ENCODE measurements around the gene S100B. TPM values are rescaled to one million over a fixed set of nuclear protein-coding genes. Genes with fewer than 3 reads are reported as not detected.

The S100B gene
- total and polyA plus RNA-seq, 7 experiments from 2014 or later: 0.27 to 7.0 (median 0.97) TPM

GRCh38 chr21:46637952-46638746, 33.3 kb upstream of the S100B start:
- H3K36me3 Mint-ChIP-seq: peaks cover 13 to 46% (median 35%) of the 10 kb centered on the region in 5 donors
- H3K4me3 Mint-ChIP-seq: peak overlapping the region; percentile 76 to 98 (median 96)
- H3K4me3 ChIP-seq (ENCODE audit: low read length): peak overlapping the region; percentile 43
- H3K27ac ChIP-seq (ENCODE audit: low read depth, low read length): peak overlapping the region; percentile 93
- ChIA-PET POLR2A (interaction anchor here (1.4 to 9.3 kb wide), 9 partner anchors 8 to 312 kb away, joined by 3 to 226 read pairs (median 27); a partner anchor contains a TSS), CTCF (interaction anchor here (0.6 to 2.1 kb wide), 8 partner anchors 9 to 184 kb away, joined by 3 to 12 read pairs (median 4); no protein-coding TSS in a partner anchor)
- H3K27me3 ChIP-seq (ENCODE audit: control insufficient read depth in 2 of 2, insufficient read depth in 2 of 2, low read length in 2 of 2): no peaks in the 10 kb centered on the region
- H3K9me3 ChIP-seq (ENCODE audit: control insufficient read depth in 2 of 3, low read length in 3 of 3): no peaks in the 10 kb centered on the region
- peaks cover 9 to 31% (median 10%) of the 10 kb centered on the region in 3 experiments for H3K36me3 ChIP-seq (ENCODE audit: control insufficient read depth in 2 of 3, insufficient read depth in 3 of 3, low read length in 3 of 3)
- DNase-seq: no peak
- intact Hi-C loops (cut with micrococcal nuclease): loop anchor here (1.0 to 2.0 kb wide), 3 partner anchors 23 to 79 kb away; no protein-coding TSS in a partner anchor
- peak overlapping the region; percentile 48 to 97 (median 86) for H3K27ac Mint-ChIP-seq
- no peak for ATAC-seq
- peaks cover 55 to 78% (median 73%) of the 10 kb centered on the region in 7 donors for H3K4me1 Mint-ChIP-seq
- no peaks in the 10 kb centered on the region for H3K9me3 Mint-ChIP-seq
- H3K27me3 Mint-ChIP-seq: no peaks in the 10 kb centered on the region
- peaks cover 37 to 47% of the 10 kb centered on the region in 2 donors for H3K4me1 ChIP-seq (ENCODE audit: control insufficient read depth in 2 of 2, insufficient read depth in 2 of 2, low read length in 2 of 2)

- no peaks in the 10 kb centered on the region for H3K9me3 ChIP-seq (ENCODE audit: control insufficient read depth in 2 of 3, low read length in 3 of 3)
- Mint-ChIP-seq H3K4me3 (peak overlapping the region; percentile 85 to 99 (median 98)), H3K36me3 (peaks cover 11 to 42% (median 32%) of the 10 kb centered on the region in 5 donors), H3K27me3 (no peaks in the 10 kb centered on the region), H3K27ac (peak overlapping the region; percentile 89 to 100 (median 97)), H3K9me3 (no peaks in the 10 kb centered on the region), H3K4me1 (peaks cover 60 to 85% (median 77%) of the 10 kb centered on the region in 7 donors)
- ChIA-PET POLR2A (interaction anchor here (0.9 to 9.3 kb wide), 21 partner anchors 10 to 311 kb away, joined by 3 to 226 read pairs (median 6); partner anchors contain the start of gene S100B), CTCF (interaction anchor here (0.6 to 3.6 kb wide), 11 partner anchors 10 to 378 kb away, joined by 3 to 15 read pairs (median 4); no protein-coding TSS in a partner anchor)
- ATAC-seq (no peak), DNase-seq (peak in 7 of 9 donors; percentile 45 to 67 (median 56))
- H3K4me3 ChIP-seq (ENCODE audit: low read length): peak overlapping the region; percentile 99
- no peaks in the 10 kb centered on the region for H3K27me3 ChIP-seq (ENCODE audit: control insufficient read depth in 2 of 2, insufficient read depth in 2 of 2, low read length in 2 of 2)
- H3K4me1 ChIP-seq (ENCODE audit: control insufficient read depth in 2 of 2, insufficient read depth in 2 of 2, low read length in 2 of 2): peaks cover 47 to 48% of the 10 kb centered on the region in 2 donors
- intact Hi-C loops (cut with micrococcal nuclease): loop anchor here (1.0 to 2.0 kb wide), 3 partner anchors 24 to 78 kb away; no protein-coding TSS in a partner anchor
- peaks cover 9 to 17% (median 10%) of the 10 kb centered on the region in 3 experiments for H3K36me3 ChIP-seq (ENCODE audit: control insufficient read depth in 2 of 3, insufficient read depth in 3 of 3, low read length in 3 of 3)
- H3K27ac ChIP-seq (ENCODE audit: low read depth, low read length): peak overlapping the region; percentile 93
These were observed 31.8 kb upstream of the S100B start for GRCh38 chr21:46636550-46637285.

GRCh38 chr21:46636181-46636512, 31.3 kb upstream of the S100B start:
- H3K27ac ChIP-seq (ENCODE audit: low read depth, low read length): peak overlapping the region; percentile 93
- H3K27me3 ChIP-seq (ENCODE audit: control insufficient read depth in 2 of 2, insufficient read depth in 2 of 2, low read length in 2 of 2): no peaks in the 10 kb centered on the region
- CTCF ChIA-PET: interaction anchor here (0.7 to 3.6 kb wide), 5 partner anchors 11 to 378 kb away, joined by 3 to 15 read pairs (median 6); no protein-coding TSS in a partner anchor
- POLR2A ChIA-PET: interaction anchor here (0.9 to 9.3 kb wide), 22 partner anchors 10 to 212 kb away, joined by 3 to 226 read pairs (median 7); partner anchors contain the start of gene S100B
- Mint-ChIP-seq H3K27me3 (peaks cover 0 to 4% (median 0%) of the 10 kb centered on the region in 5 donors), H3K27ac (peak overlapping the region; percentile 89 to 100 (median 97)), H3K4me1 (peaks cover 57 to 85% (median 75%) of the 10 kb centered on the region in 7 donors), H3K4me3 (peak overlapping the region; percentile 85 to 99 (median 98)), H3K36me3 (peaks cover 10 to 38% (median 33%) of the 10 kb centered on the region in 5 donors), H3K9me3 (peaks cover 0 to 4% (median 0%) of the 10 kb centered on the region in 11 donors)
- H3K4me3 ChIP-seq (ENCODE audit: low read length): peak overlapping the region; percentile 99
- no peaks in the 10 kb centered on the region for H3K9me3 ChIP-seq (ENCODE audit: control insufficient read depth in 2 of 3, low read length in 3 of 3)
- DNase-seq: peak in 1 of 9 donors; percentile 15
- no peak for ATAC-seq
- H3K4me1 ChIP-seq (ENCODE audit: control insufficient read depth in 2 of 2, insufficient read depth in 2 of 2, low read length in 2 of 2): peaks cover 47 to 48% of the 10 kb centered on the region in 2 donors
- H3K36me3 ChIP-seq (ENCODE audit: control insufficient read depth in 2 of 3, insufficient read depth in 3 of 3, low read length in 3 of 3): peaks cover 4 to 12% (median 5%) of the 10 kb centered on the region in 3 experiments
- intact Hi-C loops (cut with micrococcal nuclease): loop anchor here (2.0 kb wide), 2 partner anchors 25 to 77 kb away; no protein-coding TSS in a partner anchor

- Histone ChIP-seq H3K36me3 (ENCODE audit: control insufficient read depth in 2 of 3, insufficient read depth in 3 of 3, low read length in 3 of 3) (peaks cover 0 to 6% (median 0%) of the 10 kb centered on the region in 3 experiments), H3K4me3 (ENCODE audit: low read length) (peak within 1 kb of the TSS; percentile 99), H3K4me1 (ENCODE audit: control insufficient read depth in 2 of 2, insufficient read depth in 2 of 2, low read length in 2 of 2) (peaks cover 47 to 48% of the 10 kb centered on the region in 2 donors), H3K27ac (ENCODE audit: low read depth, low read length) (peak within 1 kb of the TSS; percentile 93), H3K27me3 (ENCODE audit: control insufficient read depth in 2 of 2, insufficient read depth in 2 of 2, low read length in 2 of 2) (no peaks in the 10 kb centered on the region), H3K9me3 (ENCODE audit: control insufficient read depth in 2 of 3, low read length in 3 of 3) (no peaks in the 10 kb centered on the region)
- DNase-seq: peak; percentile 96 to 99 (median 99)
- peak; percentile 91 for ATAC-seq
- intact Hi-C loops (cut with micrococcal nuclease): loop anchor here (1.0 to 2.0 kb wide), 7 partner anchors 9 to 177 kb away; partner anchors contain the start of gene DIP2A (in 1 of the 2)
- CTCF ChIA-PET: interaction anchor here (0.7 to 3.6 kb wide), 2 partner anchors 84 to 377 kb away, joined by 3 to 15 read pairs; no protein-coding TSS in a partner anchor
- Mint-ChIP-seq H3K36me3 (peaks cover 10 to 32% (median 28%) of the 10 kb centered on the region in 5 donors), H3K4me3 (peak within 1 kb of the TSS; percentile 85 to 99 (median 98)), H3K27me3 (peaks cover 0 to 4% (median 0%) of the 10 kb centered on the region in 5 donors), H3K27ac (peak within 1 kb of the TSS; percentile 89 to 100 (median 97)), H3K4me1 (peaks cover 53 to 85% (median 75%) of the 10 kb centered on the region in 7 donors), H3K9me3 (peaks cover 0 to 4% (median 0%) of the 10 kb centered on the region in 11 donors)
- POLR2A ChIA-PET: interaction anchor here (0.6 to 9.3 kb wide), 28 partner anchors 9 to 310 kb away, joined by 3 to 226 read pairs (median 6); partner anchors contain the start of gene S100B
These were observed 30.7 kb upstream of the S100B start, which contains the start of gene PRMT2 for GRCh38 chr21:46635324-46636180. Gene PRMT2 (plus strand): TSS chr21:46635674. CDS start chr21:46636952, 1,278 bp downstream.

- H3K27ac ChIP-seq (ENCODE audit: low read depth, low read length): peak overlapping the region; percentile 93
- no peaks in the 10 kb centered on the region for H3K27me3 ChIP-seq (ENCODE audit: control insufficient read depth in 2 of 2, insufficient read depth in 2 of 2, low read length in 2 of 2)
- CTCF ChIA-PET: interaction anchor here (3.6 kb wide), 1 partner anchor 83 kb away, joined by 15 read pairs; no protein-coding TSS in a partner anchor
- H3K9me3 ChIP-seq (ENCODE audit: control insufficient read depth in 2 of 3, low read length in 3 of 3): no peaks in the 10 kb centered on the region
- Mint-ChIP-seq H3K4me1 (peaks cover 52 to 84% (median 74%) of the 10 kb centered on the region in 7 donors), H3K9me3 (peaks cover 0 to 4% (median 0%) of the 10 kb centered on the region in 11 donors), H3K27ac (peak overlapping the region; percentile 89 to 100 (median 97)), H3K4me3 (peak overlapping the region; percentile 85 to 99 (median 98)), H3K36me3 (peaks cover 10 to 28% (median 27%) of the 10 kb centered on the region in 5 donors), H3K27me3 (peaks cover 0 to 4% (median 0%) of the 10 kb centered on the region in 5 donors)
- peak; percentile 28 for ATAC-seq
- H3K4me1 ChIP-seq (ENCODE audit: control insufficient read depth in 2 of 2, insufficient read depth in 2 of 2, low read length in 2 of 2): peaks cover 44 to 48% of the 10 kb centered on the region in 2 donors
- POLR2A ChIA-PET: interaction anchor here (0.6 to 9.3 kb wide), 23 partner anchors 8 to 309 kb away, joined by 3 to 226 read pairs (median 7); partner anchors contain the start of gene S100B
- H3K36me3 ChIP-seq (ENCODE audit: control insufficient read depth in 2 of 3, insufficient read depth in 3 of 3, low read length in 3 of 3): peaks cover 0 to 6% (median 0%) of the 10 kb centered on the region in 3 experiments
- intact Hi-C loops (cut with micrococcal nuclease): loop anchor here in 1 of 2 donors (1.0 kb wide), 5 partner anchors 9 to 177 kb away; partner anchors contain the start of gene DIP2A
- peak overlapping the region; percentile 99 for H3K4me3 ChIP-seq (ENCODE audit: low read length)
- DNase-seq: no peak
These were observed 30.1 kb upstream of the S100B start for GRCh38 chr21:46634966-46635323.

Data from naive thymus-derived CD4-positive, alpha-beta T cell (primary cell).